KG1 (cell line): ENCODE data around the gene HMGN3.

Experiments
- DNase-seq: peaks from one replicate; lab custom pipeline; 2025; lab: John Stamatoyannopoulos, UW

The HMGN3 gene

GRCh38 chr6:79184641-79185040, 49.8 kb downstream of the HMGN3 start:
- no peak for DNase-seq

GRCh38 chr6:79184086-79184485, 50.4 kb downstream of the HMGN3 start:
- no peak for DNase-seq

- DNase-seq, result no peak
These were observed 54.4 kb downstream of the HMGN3 start for GRCh38 chr6:79180052-79180451.

GRCh38 chr6:79173378-79173777, 61.1 kb downstream of the HMGN3 start:
- no peak for DNase-seq

- DNase-seq, result no peak
These were observed 63.5 kb downstream of the HMGN3 start for GRCh38 chr6:79170959-79171358.

GRCh38 chr6:79170431-79170830, 64.1 kb downstream of the HMGN3 start:
- no peak for DNase-seq

GRCh38 chr6:79168695-79168980, 65.8 kb downstream of the HMGN3 start:
- DNase-seq, result no peak

GRCh38 chr6:79167931-79168694, 66.4 kb downstream of the HMGN3 start:
- no peak for DNase-seq

GRCh38 chr6:79159846-79160245, 74.6 kb downstream of the HMGN3 start:
- no peak for DNase-seq

- DNase-seq, result no peak
These were observed 75.5 kb downstream of the HMGN3 start for GRCh38 chr6:79158856-79159516.

- no peak for DNase-seq
These were observed 76.4 kb downstream of the HMGN3 start for GRCh38 chr6:79157961-79158644.

- DNase-seq, result no peak
These were observed 82.2 kb downstream of the HMGN3 start for GRCh38 chr6:79152269-79152737.
